ENCODE results near the gene NDE1. TPM values are rescaled to one million over a fixed set of nuclear protein-coding genes. Genes with fewer than 3 reads are reported as not detected.

Gene NDE1
- total and polyA plus RNA-seq, 2 of the 8 experiments (the other 6 are each of a cell fraction or from before 2014, with no cell fraction given), result 13.3 to 41.3 TPM

GRCh38 chr16:15667091-15667742 lies 17.2 kb downstream of the NDE1 start (continued):
- TF ChIP-seq ATF2 (IDR thresholded peaks at IDR 0.05; ENCODE audit: low read length) (no peak), POU5F1 (IDR thresholded peaks at IDR 0.05; ENCODE audit: low read depth, low read length) (no peak), SIRT6 (IDR thresholded peaks at IDR 0.05; ENCODE audit: low read length) (no peak), TAF1 (IDR thresholded peaks at IDR 0.05; ENCODE audit: low read depth, low read length) (no peak), CEBPB (IDR thresholded peaks at IDR 0.05; ENCODE audit: low read depth, low read length) (no peak), JUND (IDR thresholded peaks at IDR 0.05; ENCODE audit: low read length) (no peak), RAD21 (IDR thresholded peaks at IDR 0.05 in 1 of 2, conservative IDR thresholded peaks at IDR 0.05 in 1 of 2; ENCODE audit: low read depth in 2 of 2, low read length in 2 of 2) (no peak)

All from H1 (cell line).